Astrocyte (in vitro differentiated cells and primary cell): ENCODE measurements around the gene H6PD.

Experiments used
- EZH2 ChIP-seq: IDR thresholded peaks from 2 replicates; pipeline ENCODE4 v1.6.1; 2012; ENCODE audit warnings: mild to moderate bottlenecking, low read length, inconsistent platforms; ENCODE audit not compliant: insufficient read depth
- TF ChIP-seq, protein P1 (sequence below): IDR thresholded peaks from 2 replicates; pipeline ENCODE4 v1.5.1; 2011; ENCODE audit warnings: low read depth, mild to moderate bottlenecking, inconsistent platforms, low read length, moderate library complexity; ENCODE audit not compliant: insufficient read depth

DNA sequence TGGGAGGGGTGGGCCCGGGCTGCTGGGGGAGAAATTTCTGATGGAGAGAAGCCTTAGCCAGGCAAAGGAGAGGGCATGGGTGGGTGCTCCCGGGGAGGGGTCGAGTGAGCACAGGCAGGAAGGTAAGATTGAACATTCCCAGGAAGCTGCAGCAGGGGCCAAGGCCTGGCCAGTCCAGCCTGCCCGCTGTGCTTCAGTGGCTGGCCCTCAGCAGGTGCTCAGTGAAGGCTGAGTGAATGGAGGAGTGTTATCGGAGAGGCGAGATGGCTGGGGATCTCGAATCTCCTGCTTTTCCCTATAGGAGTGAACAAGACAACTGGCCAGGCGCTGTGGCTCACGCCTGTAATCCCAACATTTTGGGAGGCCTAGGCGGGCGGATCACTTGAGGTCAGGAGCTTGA, 79.0 kb downstream of the H6PD start:
- TF ChIP-seq, protein P1, sequence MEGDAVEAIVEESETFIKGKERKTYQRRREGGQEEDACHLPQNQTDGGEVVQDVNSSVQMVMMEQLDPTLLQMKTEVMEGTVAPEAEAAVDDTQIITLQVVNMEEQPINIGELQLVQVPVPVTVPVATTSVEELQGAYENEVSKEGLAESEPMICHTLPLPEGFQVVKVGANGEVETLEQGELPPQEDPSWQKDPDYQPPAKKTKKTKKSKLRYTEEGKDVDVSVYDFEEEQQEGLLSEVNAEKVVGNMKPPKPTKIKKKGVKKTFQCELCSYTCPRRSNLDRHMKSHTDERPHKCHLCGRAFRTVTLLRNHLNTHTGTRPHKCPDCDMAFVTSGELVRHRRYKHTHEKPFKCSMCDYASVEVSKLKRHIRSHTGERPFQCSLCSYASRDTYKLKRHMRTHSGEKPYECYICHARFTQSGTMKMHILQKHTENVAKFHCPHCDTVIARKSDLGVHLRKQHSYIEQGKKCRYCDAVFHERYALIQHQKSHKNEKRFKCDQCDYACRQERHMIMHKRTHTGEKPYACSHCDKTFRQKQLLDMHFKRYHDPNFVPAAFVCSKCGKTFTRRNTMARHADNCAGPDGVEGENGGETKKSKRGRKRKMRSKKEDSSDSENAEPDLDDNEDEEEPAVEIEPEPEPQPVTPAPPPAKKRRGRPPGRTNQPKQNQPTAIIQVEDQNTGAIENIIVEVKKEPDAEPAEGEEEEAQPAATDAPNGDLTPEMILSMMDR, result no peak
- TF ChIP-seq EZH2, result no peak
